Lower leg skin (tissue), 4 donors: ENCODE measurements around the gene MYO5A. TPM values are rescaled to one million over a fixed set of nuclear protein-coding genes. Genes with fewer than 3 reads are reported as not detected.

Experiments
- DNase-seq, 2 donors: peaks; one replicate each; pipeline ENCODE4 v3.0.0-alpha.2; 2019; ENCODE audit warnings: low spot score in 2 of 2
- H3K4me3 ChIP-seq: fragments of 200-600 bp; sonication (generic); 2 replicates; pipeline ENCODE4 v1.5.1; 2017; ENCODE audit warnings: mild to moderate bottlenecking, low read depth; ENCODE audit not compliant: poor library complexity, severe bottlenecking
- POLR2A ChIP-seq, 2 donors: fragments of 450-650 bp; IDR thresholded peaks; one replicate each; pipeline ENCODE4 v1.6.1; 2016 to 2017; ENCODE audit warnings: antibody characterized with exemption in 2 of 2, mild to moderate bottlenecking in 1 of 2, moderate library complexity in 1 of 2
- WGBS, 2 donors: methylation state at CpG; one replicate each; pipeline ENCODE4 v1.1.5; 2018; 5-methylcytosine and 5-hydroxymethylcytosine counted together
- intact Hi-C: fragments of 100-400 bp; cut with DNase I; formaldehyde crosslinking; loops from one replicate; pipeline ENCODE4 v1.15.0; 2023; ENCODE audit warnings: low total_unique reads
- total RNA-seq, 4 donors: library from RNA; depleted of rRNA; stranded (reverse); fragments of >200 nt; gene quantifications; one replicate each; pipeline ENCODE4 v1.1.0, GENCODE V29; 2016
- TF ChIP-seq, protein P1 (sequence below), 3 donors: fragments of 450-650 bp; IDR thresholded peaks; one replicate each; pipeline ENCODE4 v1.5.1; 2016; ENCODE audit warnings: antibody characterized with exemption in 3 of 3, mild to moderate bottlenecking in 3 of 3, moderate library complexity in 2 of 3

Gene MYO5A
- total RNA-seq, 4 donors from 2014 or later: 28.0 to 45.1 (median 37.8) TPM

DNA sequence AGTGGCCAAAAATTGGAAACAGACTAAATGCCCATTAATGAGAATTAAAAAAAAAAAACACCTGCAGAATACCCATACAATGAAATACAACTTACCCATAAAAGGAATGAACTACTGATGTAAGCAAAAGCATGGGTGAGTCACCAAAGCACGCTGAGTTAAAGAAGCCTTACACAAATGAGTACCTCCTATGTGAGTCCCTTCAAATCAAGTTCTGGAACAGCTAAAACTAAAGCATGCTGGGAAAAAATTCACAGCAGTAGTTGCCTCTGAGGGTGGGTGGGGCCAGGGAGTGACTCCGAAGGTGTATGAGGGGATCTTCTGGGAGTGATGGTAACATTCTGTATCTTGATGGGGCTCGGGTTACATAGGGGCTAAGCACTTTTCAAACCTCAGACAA, 244.5 kb downstream of the MYO5A start:
- intact Hi-C loops: no loop called here

DNA sequence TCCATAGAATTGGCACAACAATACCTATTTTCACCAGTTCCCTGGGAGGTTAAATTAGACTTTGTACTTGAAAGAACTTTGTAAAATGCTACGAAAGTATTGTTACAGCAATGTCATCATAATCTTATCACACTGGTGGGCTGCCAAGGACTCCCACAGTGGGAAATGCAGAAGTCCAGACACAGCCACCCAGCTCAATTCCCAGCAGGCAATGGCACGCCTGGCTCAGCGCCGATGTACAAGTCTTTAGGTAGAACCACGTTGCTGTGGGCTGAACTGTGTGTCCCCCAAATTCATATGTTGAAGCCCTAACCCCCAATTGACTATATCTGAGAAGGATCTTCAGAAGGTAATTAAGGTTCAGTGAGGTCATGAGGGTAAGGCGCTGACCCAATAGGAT, 245.4 kb downstream of the MYO5A start:
- 90 to 95% methylated on average over 6 of the region's 6 CpGs for WGBS, 2 donors
- intact Hi-C loops: no loop called here
- TF ChIP-seq, protein P1, sequence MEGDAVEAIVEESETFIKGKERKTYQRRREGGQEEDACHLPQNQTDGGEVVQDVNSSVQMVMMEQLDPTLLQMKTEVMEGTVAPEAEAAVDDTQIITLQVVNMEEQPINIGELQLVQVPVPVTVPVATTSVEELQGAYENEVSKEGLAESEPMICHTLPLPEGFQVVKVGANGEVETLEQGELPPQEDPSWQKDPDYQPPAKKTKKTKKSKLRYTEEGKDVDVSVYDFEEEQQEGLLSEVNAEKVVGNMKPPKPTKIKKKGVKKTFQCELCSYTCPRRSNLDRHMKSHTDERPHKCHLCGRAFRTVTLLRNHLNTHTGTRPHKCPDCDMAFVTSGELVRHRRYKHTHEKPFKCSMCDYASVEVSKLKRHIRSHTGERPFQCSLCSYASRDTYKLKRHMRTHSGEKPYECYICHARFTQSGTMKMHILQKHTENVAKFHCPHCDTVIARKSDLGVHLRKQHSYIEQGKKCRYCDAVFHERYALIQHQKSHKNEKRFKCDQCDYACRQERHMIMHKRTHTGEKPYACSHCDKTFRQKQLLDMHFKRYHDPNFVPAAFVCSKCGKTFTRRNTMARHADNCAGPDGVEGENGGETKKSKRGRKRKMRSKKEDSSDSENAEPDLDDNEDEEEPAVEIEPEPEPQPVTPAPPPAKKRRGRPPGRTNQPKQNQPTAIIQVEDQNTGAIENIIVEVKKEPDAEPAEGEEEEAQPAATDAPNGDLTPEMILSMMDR (IDR thresholded peaks at IDR 0.05): no peak
- no peak for TF ChIP-seq POLR2A (IDR thresholded peaks at IDR 0.05)
- DNase-seq: no peak
- no peak overlapping the region for H3K4me3 ChIP-seq

More for the DNA sequence above, 244.5 kb downstream of the MYO5A start:
- peak in 1 of 2 donors; percentile 52 for DNase-seq
- H3K4me3 ChIP-seq: no peak overlapping the region
- WGBS, 2 donors: 47 to 59% methylated on average over 3 of the region's 3 CpGs
- TF ChIP-seq POLR2A (IDR thresholded peaks at IDR 0.05): no peak
- TF ChIP-seq, protein P1 (IDR thresholded peaks at IDR 0.05): no peak

DNA sequence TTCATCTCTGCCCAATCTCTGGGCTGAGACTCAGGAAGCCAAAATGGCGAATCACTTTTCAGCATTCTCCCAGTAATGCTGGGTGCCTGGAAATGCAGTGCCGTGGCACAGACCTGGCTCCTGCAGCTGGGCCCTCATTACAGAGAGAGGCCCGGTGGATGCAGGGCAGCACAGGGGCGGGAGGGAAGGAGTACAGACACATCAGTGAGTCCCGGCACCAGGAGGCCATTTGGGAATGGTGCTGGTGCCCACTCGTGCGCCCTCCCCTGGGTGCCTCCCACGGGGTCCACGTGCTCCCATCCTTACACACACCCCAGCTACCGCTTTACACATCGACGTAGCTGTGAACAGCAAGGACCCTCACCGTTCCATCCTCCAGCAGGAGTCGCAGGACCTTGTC, 246.3 kb downstream of the MYO5A start:
- no peak for TF ChIP-seq POLR2A (IDR thresholded peaks at IDR 0.05)
- TF ChIP-seq, protein P1 (IDR thresholded peaks at IDR 0.05): no peak
- intact Hi-C loops: no loop called here

DNA sequence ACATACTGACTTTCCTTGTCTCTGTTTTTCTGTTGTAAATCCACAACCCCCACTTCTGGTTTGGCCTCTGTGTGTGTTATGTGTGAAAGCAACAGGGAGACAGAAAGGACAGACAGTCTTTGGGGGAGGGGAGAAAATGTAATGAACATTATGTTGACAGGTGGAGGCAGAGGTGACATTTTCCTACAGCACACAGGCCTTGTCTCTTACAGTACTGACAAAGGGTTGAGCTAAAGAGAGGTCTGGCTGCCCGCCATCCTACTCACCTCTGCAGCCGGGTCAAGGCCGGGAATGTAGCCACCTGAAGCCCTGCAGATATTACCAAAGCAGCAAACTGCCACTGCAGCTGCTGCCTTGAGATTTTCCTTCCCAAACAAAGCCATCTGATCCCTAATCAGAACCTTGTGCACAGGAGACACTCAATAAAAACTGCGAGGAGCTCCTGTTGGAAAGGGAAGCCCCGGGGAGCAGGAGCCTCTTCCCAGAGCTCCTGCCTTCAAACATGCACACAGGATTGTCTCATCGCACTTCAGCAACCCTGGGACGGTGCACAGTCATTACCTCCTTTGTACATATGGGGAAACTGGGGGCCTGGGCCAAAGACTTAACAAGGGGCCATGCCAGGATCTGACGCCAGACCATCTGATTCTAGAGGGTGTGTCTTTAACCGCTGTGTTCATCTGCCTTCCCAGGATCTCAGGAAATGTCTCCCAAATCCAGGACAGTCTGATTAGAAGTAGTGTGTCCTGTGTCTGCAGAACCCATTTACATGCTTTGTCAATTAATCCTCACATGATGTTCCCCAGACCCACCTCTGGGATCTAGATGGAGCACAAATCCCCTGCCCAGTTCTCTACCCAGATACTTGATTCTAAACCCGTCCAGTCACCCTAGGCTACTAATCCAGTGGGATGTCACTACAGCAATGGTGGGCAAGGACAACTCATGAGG, 247.3 kb downstream of the MYO5A start:
- H3K4me3 ChIP-seq: no peak overlapping the region
- TF ChIP-seq POLR2A (IDR thresholded peaks at IDR 0.05): no peak
- TF ChIP-seq, protein P1 (IDR thresholded peaks at IDR 0.05): no peak
- WGBS, 2 donors: 61 to 71% methylated on average over 10 of the region's 10 CpGs
- intact Hi-C loops: no loop called here
- DNase-seq: peak in 1 of 2 donors; percentile 65

More for the DNA sequence above, 246.3 kb downstream of the MYO5A start:
- DNase-seq: no peak
- H3K4me3 ChIP-seq: no peak overlapping the region
- WGBS, 2 donors: 92 to 93% methylated on average over 14 of the region's 14 CpGs

DNA sequence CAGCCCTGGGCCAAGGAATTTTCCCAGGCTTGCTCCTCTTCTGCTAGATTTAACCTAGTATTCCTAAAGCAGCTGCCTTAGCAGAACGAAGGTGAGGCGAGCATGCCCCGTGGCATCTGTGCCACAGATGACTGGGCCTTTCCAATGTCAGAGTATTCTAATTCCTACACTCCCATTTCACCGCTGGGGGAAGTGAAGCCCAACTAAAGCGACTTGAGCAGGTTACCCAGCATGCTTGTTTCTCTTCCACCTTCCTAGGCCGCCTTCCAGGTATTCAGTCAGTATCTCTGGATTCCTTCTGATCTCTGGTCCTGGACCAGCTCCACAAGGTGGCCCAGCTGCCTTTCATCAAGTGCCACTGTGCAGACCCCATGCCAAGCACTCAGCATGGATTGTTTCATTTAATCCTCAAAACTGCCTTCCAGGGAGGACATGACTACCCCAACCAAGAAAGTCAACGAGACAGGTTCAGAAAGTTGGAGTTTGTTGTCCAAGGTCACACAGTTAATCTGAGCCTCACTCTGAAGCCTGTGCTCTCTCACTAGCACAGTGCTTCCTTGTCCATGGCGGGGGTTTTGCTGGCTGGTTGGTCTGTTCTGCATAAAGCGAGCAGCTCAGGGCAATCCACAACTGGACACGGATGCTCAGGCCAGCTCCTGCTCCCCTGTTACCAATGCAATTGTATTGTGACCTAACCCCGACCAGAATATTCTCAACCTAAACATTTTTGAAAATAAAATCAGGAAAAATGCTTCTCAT, 248.2 kb downstream of the MYO5A start:
- 85% methylated on average over 11 of the region's 11 CpGs for WGBS, 2 donors
- DNase-seq: peak in 1 of 2 donors; percentile 57
- H3K4me3 ChIP-seq: no peak overlapping the region
- intact Hi-C loops: no loop called here
- TF ChIP-seq, protein P1 (IDR thresholded peaks at IDR 0.05): no peak
- TF ChIP-seq POLR2A (IDR thresholded peaks at IDR 0.05): no peak
